ENCODE measurements around the gene PLK2.

DNA sequence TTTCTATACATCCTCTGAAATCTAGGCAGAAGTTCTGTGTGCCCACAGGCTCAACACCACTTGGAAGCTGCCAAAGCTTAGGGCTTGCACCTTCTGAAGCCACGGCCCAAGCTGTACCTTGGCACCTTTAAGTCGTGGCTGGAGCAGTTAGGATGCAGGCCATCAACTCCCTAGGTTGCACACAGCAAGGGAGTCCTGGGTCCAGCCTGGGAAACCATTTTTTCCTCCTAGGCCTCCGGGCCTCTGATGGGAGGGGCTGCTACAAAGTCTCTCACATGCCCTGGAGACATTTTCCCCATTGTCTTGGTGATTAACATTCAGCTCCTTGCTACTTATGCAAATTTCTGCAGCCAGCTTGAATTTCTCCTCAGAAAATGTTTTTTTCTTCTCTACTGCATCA, 15.5 kb upstream of the PLK2 start:
- TF ChIP-seq POLR2A (IDR thresholded peaks at IDR 0.05) (no peak), EP300 (IDR thresholded peaks at IDR 0.05) (no peak)
- TF ChIP-seq, protein P1, sequence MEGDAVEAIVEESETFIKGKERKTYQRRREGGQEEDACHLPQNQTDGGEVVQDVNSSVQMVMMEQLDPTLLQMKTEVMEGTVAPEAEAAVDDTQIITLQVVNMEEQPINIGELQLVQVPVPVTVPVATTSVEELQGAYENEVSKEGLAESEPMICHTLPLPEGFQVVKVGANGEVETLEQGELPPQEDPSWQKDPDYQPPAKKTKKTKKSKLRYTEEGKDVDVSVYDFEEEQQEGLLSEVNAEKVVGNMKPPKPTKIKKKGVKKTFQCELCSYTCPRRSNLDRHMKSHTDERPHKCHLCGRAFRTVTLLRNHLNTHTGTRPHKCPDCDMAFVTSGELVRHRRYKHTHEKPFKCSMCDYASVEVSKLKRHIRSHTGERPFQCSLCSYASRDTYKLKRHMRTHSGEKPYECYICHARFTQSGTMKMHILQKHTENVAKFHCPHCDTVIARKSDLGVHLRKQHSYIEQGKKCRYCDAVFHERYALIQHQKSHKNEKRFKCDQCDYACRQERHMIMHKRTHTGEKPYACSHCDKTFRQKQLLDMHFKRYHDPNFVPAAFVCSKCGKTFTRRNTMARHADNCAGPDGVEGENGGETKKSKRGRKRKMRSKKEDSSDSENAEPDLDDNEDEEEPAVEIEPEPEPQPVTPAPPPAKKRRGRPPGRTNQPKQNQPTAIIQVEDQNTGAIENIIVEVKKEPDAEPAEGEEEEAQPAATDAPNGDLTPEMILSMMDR (IDR thresholded peaks at IDR 0.05): no peak

Measured in suprapubic skin (tissue), 3 donors.